Hepatocyte (in vitro differentiated cells): ENCODE data around the gene DUOX1. TPM values are rescaled to one million over a fixed set of nuclear protein-coding genes. Genes with fewer than 3 reads are reported as not detected.

Source experiments
- DNase-seq: peaks from one replicate; pipeline ENCODE4 v3.0.0-alpha.2; 2016; ENCODE audit warnings: low spot score
- H2AFZ ChIP-seq: fragments of 200-600 bp; sonication (generic); 2 replicates; pipeline ENCODE4 v1.6.0; 2016; ENCODE audit warnings: antibody characterized with exemption, mild to moderate bottlenecking
- H3K27ac ChIP-seq: fragments of 200-600 bp; sonication (generic); 2 replicates; pipeline ENCODE4 v1.5.1; 2016; ENCODE audit warnings: mild to moderate bottlenecking
- H3K27me3 ChIP-seq: fragments of 200-600 bp; sonication (generic); 2 replicates; pipeline ENCODE4 v1.6.1; 2016
- H3K36me3 ChIP-seq: fragments of 200-600 bp; sonication (generic); replicated peaks from 2 replicates; pipeline ENCODE4 v1.5.1; 2016; ENCODE audit warnings: low read depth; ENCODE audit not compliant: insufficient read depth
- H3K4me1 ChIP-seq: fragments of 200-600 bp; sonication (generic); 2 replicates; pipeline ENCODE4 v1.5.1; 2016; ENCODE audit warnings: mild to moderate bottlenecking, moderate library complexity; ENCODE audit not compliant: insufficient read depth
- H3K4me2 ChIP-seq: fragments of 200-600 bp; sonication (generic); 2 replicates; pipeline ENCODE4 v1.6.0; 2016
- H3K4me3 ChIP-seq: fragments of 200-600 bp; sonication (generic); 2 replicates; pipeline ENCODE4 v1.5.1; 2016; ENCODE audit warnings: mild to moderate bottlenecking
- H3K79me2 ChIP-seq: fragments of 200-600 bp; sonication (generic); 2 replicates; pipeline ENCODE4 v1.6.0; 2017; ENCODE audit warnings: mild to moderate bottlenecking
- H3K9me2 ChIP-seq: fragments of 200-600 bp; sonication (generic); replicated peaks from 2 replicates; pipeline ENCODE4 v1.6.0; 2017; ENCODE audit warnings: mild to moderate bottlenecking; ENCODE audit not compliant: insufficient read depth
- H3K9me3 ChIP-seq: fragments of 200-600 bp; sonication (generic); 2 replicates; pipeline ENCODE4 v1.5.1; 2016; ENCODE audit warnings: low read depth, mild to moderate bottlenecking
- H4K20me1 ChIP-seq: fragments of 200-600 bp; sonication (generic); 2 replicates; pipeline ENCODE4 v1.6.0; 2016; ENCODE audit warnings: mild to moderate bottlenecking; ENCODE audit not compliant: insufficient read depth, poor library complexity, severe bottlenecking
- EZH2 ChIP-seq: fragments of 200-600 bp; sonication (generic); IDR thresholded peaks from 2 replicates; pipeline ENCODE4 v1.6.1; 2016; ENCODE audit warnings: antibody characterized with exemption, mild to moderate bottlenecking, borderline replicate concordance
- EZH2phosphoT487 ChIP-seq: fragments of 200-600 bp; sonication (generic); IDR thresholded peaks from one replicate; pipeline ENCODE4 v1.6.1; 2018; ENCODE audit warnings: antibody characterized with exemption, mild to moderate bottlenecking, low read depth, moderate library complexity; ENCODE audit not compliant: unreplicated experiment, severe bottlenecking
- WGBS: methylation state at CpG from one replicate; pipeline ENCODE4 v1.1.6; 2016; ENCODE audit warnings: low lambda C conversion rate; ENCODE audit errors: missing lambda C conversion rate; 5-methylcytosine and 5-hydroxymethylcytosine counted together
- polyA plus RNA-seq: library from polyadenylated mRNA; unstranded; fragments of >200 nt; fragmentation: Nextera tagmentation; extraction: Ambion mirVana; gene quantifications from 2 replicates; pipeline ENCODE4 v1.2.1, GENCODE V29; 2016
- total RNA-seq: library from RNA; depleted of rRNA; stranded (reverse); fragments of >200 nt; gene quantifications from 2 replicates; pipeline ENCODE4 v1.2.3, GENCODE V29; 2014
- TF ChIP-seq, protein P1 (sequence below): fragments of 200-600 bp; sonication (generic); IDR thresholded peaks from 2 replicates; pipeline ENCODE4 v1.5.1; 2016; ENCODE audit warnings: antibody characterized with exemption, mild to moderate bottlenecking; ENCODE audit not compliant: poor library complexity

Gene DUOX1
- total and polyA plus RNA-seq, 2 experiments from 2014 or later, result 3.3 to 7.7 TPM

GRCh38 chr15:45149060-45149459 lies 19.3 kb downstream of the DUOX1 start:
- no peaks in the 10 kb centered on the region for H3K27me3 ChIP-seq
- 43% methylated on average over 1 of the region's 1 CpG for WGBS
- no peaks in the 10 kb centered on the region for H3K79me2 ChIP-seq
- DNase-seq, result no peak
- H3K4me1 ChIP-seq, result no peaks in the 10 kb centered on the region
- no peaks in the 10 kb centered on the region for H4K20me1 ChIP-seq
- no peak overlapping the region for H3K4me2 ChIP-seq
- no peak for TF ChIP-seq EZH2phosphoT487
- TF ChIP-seq EZH2, result no peak
- TF ChIP-seq, protein P1, sequence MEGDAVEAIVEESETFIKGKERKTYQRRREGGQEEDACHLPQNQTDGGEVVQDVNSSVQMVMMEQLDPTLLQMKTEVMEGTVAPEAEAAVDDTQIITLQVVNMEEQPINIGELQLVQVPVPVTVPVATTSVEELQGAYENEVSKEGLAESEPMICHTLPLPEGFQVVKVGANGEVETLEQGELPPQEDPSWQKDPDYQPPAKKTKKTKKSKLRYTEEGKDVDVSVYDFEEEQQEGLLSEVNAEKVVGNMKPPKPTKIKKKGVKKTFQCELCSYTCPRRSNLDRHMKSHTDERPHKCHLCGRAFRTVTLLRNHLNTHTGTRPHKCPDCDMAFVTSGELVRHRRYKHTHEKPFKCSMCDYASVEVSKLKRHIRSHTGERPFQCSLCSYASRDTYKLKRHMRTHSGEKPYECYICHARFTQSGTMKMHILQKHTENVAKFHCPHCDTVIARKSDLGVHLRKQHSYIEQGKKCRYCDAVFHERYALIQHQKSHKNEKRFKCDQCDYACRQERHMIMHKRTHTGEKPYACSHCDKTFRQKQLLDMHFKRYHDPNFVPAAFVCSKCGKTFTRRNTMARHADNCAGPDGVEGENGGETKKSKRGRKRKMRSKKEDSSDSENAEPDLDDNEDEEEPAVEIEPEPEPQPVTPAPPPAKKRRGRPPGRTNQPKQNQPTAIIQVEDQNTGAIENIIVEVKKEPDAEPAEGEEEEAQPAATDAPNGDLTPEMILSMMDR, result no peak
- no peak overlapping the region for H3K4me3 ChIP-seq
- no peak overlapping the region for H3K27ac ChIP-seq
- H3K36me3 ChIP-seq, result no peaks in the 10 kb centered on the region
- H3K9me2 ChIP-seq, result no peaks in the 10 kb centered on the region
- H3K9me3 ChIP-seq, result no peaks in the 10 kb centered on the region
- H2AFZ ChIP-seq, result no peak overlapping the region

- TF ChIP-seq EZH2 (no peak), EZH2phosphoT487 (no peak)
- TF ChIP-seq, protein P1, result no peak
- H2AFZ ChIP-seq, result no peak overlapping the region
- 82% methylated on average over 6 of the region's 6 CpGs for WGBS
Measured at GRCh38 chr15:45150481-45150880, 20.7 kb downstream of the DUOX1 start.

GRCh38 chr15:45150997-45151396 lies 21.2 kb downstream of the DUOX1 start:
- H3K36me3 ChIP-seq, result no peaks in the 10 kb centered on the region
- 92% methylated on average over 6 of the region's 6 CpGs for WGBS
- H3K4me3 ChIP-seq, result no peak overlapping the region
- no peaks in the 10 kb centered on the region for H3K79me2 ChIP-seq
- no peaks in the 10 kb centered on the region for H3K4me1 ChIP-seq
- no peak overlapping the region for H2AFZ ChIP-seq
- H3K4me2 ChIP-seq, result no peak overlapping the region
- no peaks in the 10 kb centered on the region for H4K20me1 ChIP-seq
- H3K9me2 ChIP-seq, result no peaks in the 10 kb centered on the region
- H3K9me3 ChIP-seq, result no peaks in the 10 kb centered on the region
- no peak for DNase-seq
- H3K27ac ChIP-seq, result no peak overlapping the region
- H3K27me3 ChIP-seq, result no peaks in the 10 kb centered on the region
- TF ChIP-seq, protein P1, result no peak
- TF ChIP-seq EZH2phosphoT487 (no peak), EZH2 (no peak)

More at GRCh38 chr15:45150481-45150880, 20.7 kb downstream of the DUOX1 start:
- no peak for DNase-seq
- Histone ChIP-seq H3K9me2 (no peaks in the 10 kb centered on the region), H3K79me2 (no peaks in the 10 kb centered on the region), H3K27me3 (no peaks in the 10 kb centered on the region), H3K4me2 (no peak overlapping the region), H3K27ac (no peak overlapping the region), H3K4me3 (no peak overlapping the region), H3K36me3 (no peaks in the 10 kb centered on the region), H3K9me3 (no peaks in the 10 kb centered on the region), H4K20me1 (no peaks in the 10 kb centered on the region), H3K4me1 (no peaks in the 10 kb centered on the region)
